Muscle layer of colon (tissue), 2 donors: ENCODE data around the gene GPR132.
A peak's percentile ranks its signal among the peaks of the same experiment; 100 is the strongest.
"Not testable (repeated sequence)": the region's sequence is repeated elsewhere in the genome, so short reads cannot be mapped to it uniquely, and the experiment has no call there.

ENCODE experiments used
- H3K27ac ChIP-seq: one replicate; pipeline ENCODE4 v1.7.0; 2013; ENCODE audit warnings: low read depth, mild to moderate bottlenecking, low read length, moderate library complexity
- H3K27me3 ChIP-seq, 2 donors: one replicate each; pipeline ENCODE4 v1.7.0; 2013; ENCODE audit warnings: low read length in 2 of 2, mild to moderate bottlenecking in 2 of 2; ENCODE audit not compliant: insufficient read depth in 2 of 2, control insufficient read depth in 1 of 2
- H3K36me3 ChIP-seq: one replicate; pipeline ENCODE4 v1.7.0; 2013; ENCODE audit warnings: mild to moderate bottlenecking, low read length; ENCODE audit not compliant: insufficient read depth
- H3K4me1 ChIP-seq: one replicate; pipeline ENCODE4 v1.7.0; 2013; ENCODE audit warnings: mild to moderate bottlenecking, low read length; ENCODE audit not compliant: insufficient read depth
- H3K4me3 ChIP-seq, 2 donors: one replicate each; pipeline ENCODE4 v1.7.0; 2013; ENCODE audit warnings: low read length in 2 of 2, low read depth in 1 of 2, mild to moderate bottlenecking in 1 of 2, moderate library complexity in 1 of 2
- H3K9ac ChIP-seq: one replicate; pipeline ENCODE4 v1.7.0; 2013; ENCODE audit warnings: low read length
- H3K9me3 ChIP-seq: one replicate; pipeline ENCODE4 v1.7.0; 2013; ENCODE audit warnings: mild to moderate bottlenecking, low read length
- donor health status: abdominal sarcoma.
- donor health status: Adenocarcinoma of cecum.

Gene GPR132

GRCh38 chr14:105045710-105046326 lies 19.4 kb downstream of the GPR132 start:
- H3K4me1 ChIP-seq = no peaks in the 10 kb centered on the region
- H3K36me3 ChIP-seq = no peaks in the 10 kb centered on the region
- no peaks in the 10 kb centered on the region for H3K9me3 ChIP-seq
- no peak overlapping the region for H3K4me3 ChIP-seq
- H3K27ac ChIP-seq = no peak overlapping the region
- no peaks in the 10 kb centered on the region for H3K27me3 ChIP-seq
- H3K9ac ChIP-seq = no peak overlapping the region

GRCh38 chr14:105043641-105044040 lies 21.6 kb downstream of the GPR132 start:
- Histone ChIP-seq H3K9ac (no peak overlapping the region), H3K9me3 (no peaks in the 10 kb centered on the region), H3K36me3 (no peaks in the 10 kb centered on the region), H3K27me3 (no peaks in the 10 kb centered on the region), H3K4me1 (no peaks in the 10 kb centered on the region), H3K4me3 (no peak overlapping the region), H3K27ac (no peak overlapping the region)

GRCh38 chr14:105042813-105043212 lies 22.4 kb downstream of the GPR132 start:
- no peak overlapping the region for H3K9ac ChIP-seq
- no peaks in the 10 kb centered on the region for H3K36me3 ChIP-seq
- H3K4me3 ChIP-seq = no peak overlapping the region
- H3K4me1 ChIP-seq = no peaks in the 10 kb centered on the region
- no peak overlapping the region for H3K27ac ChIP-seq
- H3K27me3 ChIP-seq = no peaks in the 10 kb centered on the region
- H3K9me3 ChIP-seq = no peaks in the 10 kb centered on the region

GRCh38 chr14:105041841-105042765 lies 23.1 kb downstream of the GPR132 start:
- no peaks in the 10 kb centered on the region for H3K27me3 ChIP-seq

GRCh38 chr14:105039458-105040205 lies 25.6 kb downstream of the GPR132 start:
- H3K4me3 ChIP-seq = no peak overlapping the region
- no peak overlapping the region for H3K27ac ChIP-seq

More at GRCh38 chr14:105041841-105042765, 23.1 kb downstream of the GPR132 start:
- H3K9ac ChIP-seq = no peak overlapping the region
- H3K36me3 ChIP-seq = no peaks in the 10 kb centered on the region
- H3K4me1 ChIP-seq = no peaks in the 10 kb centered on the region
- no peaks in the 10 kb centered on the region for H3K9me3 ChIP-seq
- no peak overlapping the region for H3K27ac ChIP-seq
- no peak overlapping the region for H3K4me3 ChIP-seq

GRCh38 chr14:105035616-105036015 lies 29.6 kb downstream of the GPR132 start:
- not testable (repeated sequence) for H3K9me3 ChIP-seq, H3K27ac ChIP-seq, H3K9ac ChIP-seq, H3K36me3 ChIP-seq, H3K4me3 ChIP-seq, H3K4me1 ChIP-seq
- H3K27me3 ChIP-seq = peaks cover 0 to 17% of the 10 kb centered on the region in 2 donors

More at GRCh38 chr14:105039458-105040205, 25.6 kb downstream of the GPR132 start:
- H3K9me3 ChIP-seq = no peaks in the 10 kb centered on the region
- H3K27me3 ChIP-seq = peaks cover 0 to 2% of the 10 kb centered on the region in 2 donors
- H3K9ac ChIP-seq = no peak overlapping the region
- no peaks in the 10 kb centered on the region for H3K4me1 ChIP-seq
- H3K36me3 ChIP-seq = no peaks in the 10 kb centered on the region

GRCh38 chr14:105034315-105035039 lies 30.8 kb downstream of the GPR132 start:
- Histone ChIP-seq H3K27me3 (peaks cover 0 to 17% of the 10 kb centered on the region in 2 donors), H3K36me3 (no peaks in the 10 kb centered on the region), H3K4me3 (no peak overlapping the region), H3K27ac (no peak overlapping the region), H3K4me1 (no peaks in the 10 kb centered on the region), H3K9me3 (no peaks in the 10 kb centered on the region), H3K9ac (no peak overlapping the region)

GRCh38 chr14:105033412-105033900 lies 31.8 kb downstream of the GPR132 start:
- not testable (repeated sequence) for H3K9me3 ChIP-seq, H3K9ac ChIP-seq, H3K36me3 ChIP-seq, H3K27ac ChIP-seq, H3K4me1 ChIP-seq
- peaks cover 0 to 17% of the 10 kb centered on the region in 2 donors for H3K27me3 ChIP-seq
- H3K4me3 ChIP-seq = peak overlapping the region; percentile 16 to 41

GRCh38 chr14:105032451-105032901 lies 32.8 kb downstream of the GPR132 start:
- H3K27me3 ChIP-seq = peaks cover 0 to 17% of the 10 kb centered on the region in 2 donors
- not testable (repeated sequence) for H3K4me1 ChIP-seq, H3K9me3 ChIP-seq, H3K9ac ChIP-seq, H3K4me3 ChIP-seq, H3K27ac ChIP-seq, H3K36me3 ChIP-seq

GRCh38 chr14:105030836-105031396 lies 34.3 kb downstream of the GPR132 start:
- Histone ChIP-seq H3K9ac (no peak overlapping the region), H3K4me3 (no peak overlapping the region), H3K4me1 (no peaks in the 10 kb centered on the region), H3K36me3 (no peaks in the 10 kb centered on the region), H3K9me3 (no peaks in the 10 kb centered on the region), H3K27ac (no peak overlapping the region), H3K27me3 (peaks cover 0 to 17% of the 10 kb centered on the region in 2 donors)
